Myocyte (in vitro differentiated cells): ENCODE data around the gene ANXA6. TPM values are rescaled to one million over a fixed set of nuclear protein-coding genes. Genes with fewer than 3 reads are reported as not detected.
"Not testable (repeated sequence)": the region's sequence is repeated elsewhere in the genome, so short reads cannot be mapped to it uniquely, and the experiment has no call there.

Source experiments
- DNase-seq: peaks from one replicate; pipeline ENCODE4 v3.0.0-alpha.2; 2012; ENCODE audit warnings: low read depth
- polyA plus RNA-seq: library from polyadenylated mRNA; unstranded; fragments of >200 nt; gene quantifications from one replicate; pipeline ENCODE4 v1.2.1, GENCODE V29; 2012; ENCODE audit warnings: missing spikeins
- total RNA-seq: library from RNA; depleted of rRNA; stranded (reverse); fragments of >200 nt; gene quantifications from 2 replicates; pipeline ENCODE4 v1.2.3, GENCODE V29; 2014

ANXA6 gene
- 591 and 661 TPM in 2 replicates for total RNA-seq
- polyA plus RNA-seq: 596 TPM

GRCh38 chr5:151157426-151158286, at the start of gene ANXA6:
Gene ANXA6, minus strand, starts transcription at chr5:151157779. Its CDS starts 9,878 bp downstream, at chr5:151147901.
- DNase-seq: peak; percentile 90

- DNase-seq: no peak
Measured at GRCh38 chr5:151205411-151205810, 47.8 kb upstream of the ANXA6 start.

- DNase-seq: no peak
Measured at GRCh38 chr5:151204051-151204450, 46.5 kb upstream of the ANXA6 start.

GRCh38 chr5:151202381-151203139, 45.0 kb upstream of the ANXA6 start:
- peak; percentile 50 for DNase-seq

- no peak for DNase-seq
Measured at GRCh38 chr5:151200913-151201595, 43.5 kb upstream of the ANXA6 start.

- DNase-seq: no peak
Measured at GRCh38 chr5:151199581-151200185, 42.1 kb upstream of the ANXA6 start.

- DNase-seq: no peak
Measured at GRCh38 chr5:151198861-151199260, 41.3 kb upstream of the ANXA6 start.

GRCh38 chr5:151197291-151197600, 39.7 kb upstream of the ANXA6 start:
- not testable (repeated sequence) for DNase-seq

GRCh38 chr5:151196556-151197290, 39.1 kb upstream of the ANXA6 start:
- DNase-seq: peak; percentile 68

GRCh38 chr5:151195622-151196021, 38.0 kb upstream of the ANXA6 start:
- DNase-seq: no peak

- DNase-seq: no peak
Measured at GRCh38 chr5:151192626-151193025, 35.0 kb upstream of the ANXA6 start.

- DNase-seq: no peak
Measured at GRCh38 chr5:151191661-151192060, 34.1 kb upstream of the ANXA6 start.

- DNase-seq: no peak
Measured at GRCh38 chr5:151189151-151189550, 31.6 kb upstream of the ANXA6 start.

- DNase-seq: no peak
Measured at GRCh38 chr5:151186538-151186937, 29.0 kb upstream of the ANXA6 start.

- no peak for DNase-seq
Measured at GRCh38 chr5:151186052-151186451, 28.5 kb upstream of the ANXA6 start.

- no peak for DNase-seq
Measured at GRCh38 chr5:151184316-151185042, 26.9 kb upstream of the ANXA6 start.

GRCh38 chr5:151183456-151184245, 26.1 kb upstream of the ANXA6 start:
- DNase-seq: peak; percentile 85

- no peak for DNase-seq
Measured at GRCh38 chr5:151182976-151183375, 25.4 kb upstream of the ANXA6 start.

- no peak for DNase-seq
Measured at GRCh38 chr5:151182524-151182900, 24.9 kb upstream of the ANXA6 start.
